ENCODE results near the gene ZNF416.

DNA sequence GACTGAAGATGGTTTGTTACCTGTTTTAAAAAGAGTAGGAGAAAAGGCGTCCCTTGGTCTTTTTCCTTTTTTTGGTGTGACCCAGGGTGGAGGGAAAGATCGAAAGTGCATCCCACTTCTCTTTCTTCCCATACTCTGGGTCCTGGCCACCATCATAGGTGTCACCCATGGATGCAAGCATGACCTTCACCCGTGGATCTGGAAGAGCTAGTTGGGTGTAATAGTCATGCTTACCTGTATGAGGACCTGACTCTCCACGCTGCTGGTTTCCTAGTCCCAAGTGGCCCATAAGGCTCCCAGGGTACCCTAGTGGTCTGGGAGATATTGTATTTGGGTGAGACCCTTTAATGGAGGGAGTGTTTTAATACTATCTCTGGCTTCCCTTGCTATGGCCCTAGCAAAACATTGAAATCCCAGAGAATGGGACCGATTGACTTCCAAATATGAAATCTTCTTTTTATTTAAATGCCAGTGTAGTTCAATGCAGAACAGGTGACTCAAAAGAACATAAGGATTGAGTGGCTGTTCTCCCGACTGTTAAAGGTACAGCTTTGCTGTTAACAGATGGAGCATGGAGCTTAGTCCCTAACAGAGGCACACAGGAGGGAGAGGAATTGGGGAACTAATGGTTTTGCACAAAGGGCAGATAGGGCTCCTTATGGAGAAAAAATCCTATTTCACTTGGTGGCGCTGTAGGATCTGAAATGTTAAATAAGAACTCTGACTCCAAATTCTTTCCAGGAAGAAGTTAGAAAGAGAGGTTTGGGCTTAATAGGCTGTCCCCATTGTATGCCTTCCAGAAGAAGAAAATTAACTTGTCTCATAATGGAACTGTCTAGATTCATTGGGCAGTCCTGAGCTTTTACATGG lies 12.1 kb downstream of the ZNF416 start:
- TF ChIP-seq, protein P1, sequence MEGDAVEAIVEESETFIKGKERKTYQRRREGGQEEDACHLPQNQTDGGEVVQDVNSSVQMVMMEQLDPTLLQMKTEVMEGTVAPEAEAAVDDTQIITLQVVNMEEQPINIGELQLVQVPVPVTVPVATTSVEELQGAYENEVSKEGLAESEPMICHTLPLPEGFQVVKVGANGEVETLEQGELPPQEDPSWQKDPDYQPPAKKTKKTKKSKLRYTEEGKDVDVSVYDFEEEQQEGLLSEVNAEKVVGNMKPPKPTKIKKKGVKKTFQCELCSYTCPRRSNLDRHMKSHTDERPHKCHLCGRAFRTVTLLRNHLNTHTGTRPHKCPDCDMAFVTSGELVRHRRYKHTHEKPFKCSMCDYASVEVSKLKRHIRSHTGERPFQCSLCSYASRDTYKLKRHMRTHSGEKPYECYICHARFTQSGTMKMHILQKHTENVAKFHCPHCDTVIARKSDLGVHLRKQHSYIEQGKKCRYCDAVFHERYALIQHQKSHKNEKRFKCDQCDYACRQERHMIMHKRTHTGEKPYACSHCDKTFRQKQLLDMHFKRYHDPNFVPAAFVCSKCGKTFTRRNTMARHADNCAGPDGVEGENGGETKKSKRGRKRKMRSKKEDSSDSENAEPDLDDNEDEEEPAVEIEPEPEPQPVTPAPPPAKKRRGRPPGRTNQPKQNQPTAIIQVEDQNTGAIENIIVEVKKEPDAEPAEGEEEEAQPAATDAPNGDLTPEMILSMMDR (IDR thresholded peaks at IDR 0.05; ENCODE audit: low read depth, low read length, missing input control): no peak
- no peak for TF ChIP-seq EGR1 (IDR thresholded peaks at IDR 0.05; ENCODE audit: low read depth in 2 of 2)
- no peak for TF ChIP-seq TAF1 (conservative IDR thresholded peaks at IDR 0.05)
- TF ChIP-seq, protein P2, sequence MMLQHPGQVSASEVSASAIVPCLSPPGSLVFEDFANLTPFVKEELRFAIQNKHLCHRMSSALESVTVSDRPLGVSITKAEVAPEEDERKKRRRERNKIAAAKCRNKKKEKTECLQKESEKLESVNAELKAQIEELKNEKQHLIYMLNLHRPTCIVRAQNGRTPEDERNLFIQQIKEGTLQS (IDR thresholded peaks at IDR 0.05): no peak
